Measurements from ENCODE around the gene SEPTIN8.

Gene SEPTIN8

GRCh38 chr5:132751971-132752580 lies 25.0 kb downstream of the SEPTIN8 start:
- H3K9me2 ChIP-seq (replicated peaks; ENCODE audit: low read depth, low read length), result no peaks in the 10 kb centered on the region
- H3K36me3 ChIP-seq (ENCODE audit: insufficient read depth, low read length), result no peaks in the 10 kb centered on the region
- no peak for TF ChIP-seq EZH2phosphoT487 (IDR thresholded peaks at IDR 0.05; ENCODE audit: borderline replicate concordance)
- TF ChIP-seq CTCF (conservative IDR thresholded peaks at IDR 0.05; ENCODE audit: low read length), result no peak

GRCh38 chr5:132751444-132751843 lies 25.6 kb downstream of the SEPTIN8 start:
- Histone ChIP-seq H3F3A (ENCODE audit: low read depth) (no peaks in the 10 kb centered on the region), H3K36me3 (ENCODE audit: insufficient read depth, low read length) (no peaks in the 10 kb centered on the region), H3K4me2 (ENCODE audit: low read depth, low read length, poor library complexity, severe bottlenecking) (no peak overlapping the region), H4K20me1 (ENCODE audit: insufficient read depth, low read length, poor library complexity, severe bottlenecking) (no peaks in the 10 kb centered on the region), H2AFZ (ENCODE audit: low read length) (no peak overlapping the region), H3K79me2 (ENCODE audit: insufficient read depth, low read length) (no peaks in the 10 kb centered on the region), H3K4me3 (ENCODE audit: low read length, poor library complexity, severe bottlenecking) (no peak overlapping the region), H3K4me1 (ENCODE audit: insufficient read depth, low read length, poor library complexity, severe bottlenecking) (peaks cover 11% of the 10 kb centered on the region), H3K9me2 (replicated peaks; ENCODE audit: low read depth, low read length) (no peaks in the 10 kb centered on the region), H3K9ac (ENCODE audit: low read depth, low read length, poor library complexity, severe bottlenecking) (no peak overlapping the region), H3K9me3 (ENCODE audit: insufficient read depth, low read depth, low read length) (no peaks in the 10 kb centered on the region), H3K27me3 (ENCODE audit: insufficient read depth, low read length, poor library complexity, severe bottlenecking) (no peaks in the 10 kb centered on the region)
- TF ChIP-seq EZH2phosphoT487 (IDR thresholded peaks at IDR 0.05; ENCODE audit: borderline replicate concordance), result no peak
- no peak for TF ChIP-seq CTCF (conservative IDR thresholded peaks at IDR 0.05; ENCODE audit: low read length)

More at GRCh38 chr5:132751971-132752580, 25.0 kb downstream of the SEPTIN8 start:
- H3K4me2 ChIP-seq (ENCODE audit: low read depth, low read length, poor library complexity, severe bottlenecking), result no peak overlapping the region
- no peak overlapping the region for H3K4me3 ChIP-seq (ENCODE audit: low read length, poor library complexity, severe bottlenecking)
- no peak overlapping the region for H2AFZ ChIP-seq (ENCODE audit: low read length)
- H3F3A ChIP-seq (ENCODE audit: low read depth), result no peaks in the 10 kb centered on the region
- H4K20me1 ChIP-seq (ENCODE audit: insufficient read depth, low read length, poor library complexity, severe bottlenecking), result no peaks in the 10 kb centered on the region
- H3K4me1 ChIP-seq (ENCODE audit: insufficient read depth, low read length, poor library complexity, severe bottlenecking), result peaks cover 11% of the 10 kb centered on the region
- H3K27me3 ChIP-seq (ENCODE audit: insufficient read depth, low read length, poor library complexity, severe bottlenecking), result no peaks in the 10 kb centered on the region
- no peaks in the 10 kb centered on the region for H3K9me3 ChIP-seq (ENCODE audit: insufficient read depth, low read depth, low read length)
- H3K9ac ChIP-seq (ENCODE audit: low read depth, low read length, poor library complexity, severe bottlenecking), result no peak overlapping the region
- H3K79me2 ChIP-seq (ENCODE audit: insufficient read depth, low read length), result no peaks in the 10 kb centered on the region

- Histone ChIP-seq H3K27me3 (ENCODE audit: insufficient read depth, low read length, poor library complexity, severe bottlenecking) (no peaks in the 10 kb centered on the region), H3K9me2 (replicated peaks; ENCODE audit: low read depth, low read length) (no peaks in the 10 kb centered on the region), H3K4me3 (ENCODE audit: low read length, poor library complexity, severe bottlenecking) (no peak overlapping the region), H3K36me3 (ENCODE audit: insufficient read depth, low read length) (no peaks in the 10 kb centered on the region), H2AFZ (ENCODE audit: low read length) (no peak overlapping the region), H3F3A (ENCODE audit: low read depth) (no peaks in the 10 kb centered on the region), H3K4me1 (ENCODE audit: insufficient read depth, low read length, poor library complexity, severe bottlenecking) (peaks cover 10% of the 10 kb centered on the region), H3K79me2 (ENCODE audit: insufficient read depth, low read length) (no peaks in the 10 kb centered on the region), H3K9me3 (ENCODE audit: insufficient read depth, low read depth, low read length) (no peaks in the 10 kb centered on the region), H4K20me1 (ENCODE audit: insufficient read depth, low read length, poor library complexity, severe bottlenecking) (no peaks in the 10 kb centered on the region), H3K4me2 (ENCODE audit: low read depth, low read length, poor library complexity, severe bottlenecking) (no peak overlapping the region), H3K9ac (ENCODE audit: low read depth, low read length, poor library complexity, severe bottlenecking) (no peak overlapping the region)
- TF ChIP-seq CTCF (conservative IDR thresholded peaks at IDR 0.05; ENCODE audit: low read length) (no peak), EZH2phosphoT487 (IDR thresholded peaks at IDR 0.05; ENCODE audit: borderline replicate concordance) (no peak)
Measured at GRCh38 chr5:132750471-132751230, 26.4 kb downstream of the SEPTIN8 start.
